Large intestine (tissue), 3 donors: Measurements from ENCODE around the gene PALLD. TPM values are rescaled to one million over a fixed set of nuclear protein-coding genes. Genes with fewer than 3 reads are reported as not detected.

Experiments
- DNase-seq, 2 donors: peaks; one replicate each; pipeline versions ENCODE4 v3.0.0 to v3.0.0-alpha.2; 2013
- H3K27ac ChIP-seq: one replicate; pipeline ENCODE4 v1.5.1; 2013; ENCODE audit warnings: low read length
- H3K27me3 ChIP-seq: 2 replicates; pipeline ENCODE4 v1.6.1; 2013; ENCODE audit warnings: low read length; ENCODE audit not compliant: control insufficient read depth, insufficient read depth
- H3K36me3 ChIP-seq: 2 replicates; pipeline ENCODE4 v1.6.1; 2013; ENCODE audit warnings: low read length; ENCODE audit not compliant: control insufficient read depth, insufficient read depth
- H3K4me1 ChIP-seq: one replicate; pipeline ENCODE4 v1.6.1; 2013; ENCODE audit warnings: low read length; ENCODE audit not compliant: control insufficient read depth, insufficient read depth
- H3K4me3 ChIP-seq: one replicate; pipeline ENCODE4 v1.5.1; 2013; ENCODE audit warnings: low read length
- H3K9me3 ChIP-seq: one replicate; pipeline ENCODE4 v1.6.1; 2013; ENCODE audit warnings: mild to moderate bottlenecking, low read depth, low read length, moderate library complexity; ENCODE audit not compliant: control insufficient read depth
- WGBS: methylation state at CpG from one replicate; pipeline ENCODE4 v1.1.5; 2013; ENCODE audit warnings: low lambda C conversion rate; ENCODE audit not compliant: insufficient coverage; 5-methylcytosine and 5-hydroxymethylcytosine counted together
- polyA plus RNA-seq: library from polyadenylated mRNA; unstranded; fragments of 120-200 nt; gene quantifications from one replicate; pipeline ENCODE4 v1.2.1, GENCODE V29; 2013

Gene PALLD
- polyA plus RNA-seq, 1 donor, result 59.7 TPM

DNA sequence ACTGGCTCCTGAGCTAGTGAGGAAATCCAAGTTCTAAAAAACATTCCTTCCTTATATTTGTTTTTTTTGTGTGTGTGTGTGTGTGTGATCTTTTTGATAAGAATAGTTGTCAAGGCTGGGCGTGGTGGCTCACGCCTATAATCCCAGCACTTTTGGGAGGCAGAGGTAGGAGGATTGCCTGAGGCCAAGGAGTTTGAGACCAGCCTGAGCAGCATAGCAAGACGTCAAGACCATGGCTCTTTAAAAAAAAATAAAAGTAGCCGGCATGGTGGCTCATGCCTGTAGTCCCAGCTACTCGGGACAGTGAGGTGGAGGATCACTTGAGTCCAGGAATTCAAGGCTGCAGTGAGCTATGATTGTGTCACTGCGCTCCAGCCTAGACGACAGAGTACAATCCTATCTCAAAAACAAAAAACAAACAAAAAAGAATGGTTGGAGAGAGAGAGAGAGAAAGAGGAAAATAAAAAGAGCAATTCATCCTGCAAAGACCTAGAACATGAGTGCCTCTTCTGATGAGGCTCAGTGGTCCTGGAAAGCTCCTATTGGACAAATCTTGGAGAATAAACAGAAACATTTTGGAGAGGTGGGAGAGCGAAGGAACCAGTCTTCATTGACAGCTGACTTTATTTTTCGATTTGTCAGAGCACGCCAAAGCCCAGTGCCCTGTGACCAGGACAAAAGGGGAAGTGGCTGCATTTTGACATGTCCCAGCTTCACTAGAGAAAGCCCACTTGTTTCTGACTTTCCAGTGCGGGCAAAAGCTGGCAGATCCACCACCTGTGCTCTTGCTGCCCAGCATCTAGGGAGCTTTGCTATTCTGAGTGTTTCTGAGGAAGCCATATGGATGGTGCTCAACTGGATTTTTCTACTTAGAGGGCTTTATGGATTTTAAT, 244.7 kb downstream of the PALLD start:
- no peaks in the 10 kb centered on the region for H3K36me3 ChIP-seq
- no peak overlapping the region for H3K4me3 ChIP-seq
- no peaks in the 10 kb centered on the region for H3K9me3 ChIP-seq
- no peaks in the 10 kb centered on the region for H3K27me3 ChIP-seq
- 58% methylated on average over 2 of the region's 11 CpGs for WGBS
- H3K4me1 ChIP-seq, result no peaks in the 10 kb centered on the region
- no peak for DNase-seq
- no peak overlapping the region for H3K27ac ChIP-seq

DNA sequence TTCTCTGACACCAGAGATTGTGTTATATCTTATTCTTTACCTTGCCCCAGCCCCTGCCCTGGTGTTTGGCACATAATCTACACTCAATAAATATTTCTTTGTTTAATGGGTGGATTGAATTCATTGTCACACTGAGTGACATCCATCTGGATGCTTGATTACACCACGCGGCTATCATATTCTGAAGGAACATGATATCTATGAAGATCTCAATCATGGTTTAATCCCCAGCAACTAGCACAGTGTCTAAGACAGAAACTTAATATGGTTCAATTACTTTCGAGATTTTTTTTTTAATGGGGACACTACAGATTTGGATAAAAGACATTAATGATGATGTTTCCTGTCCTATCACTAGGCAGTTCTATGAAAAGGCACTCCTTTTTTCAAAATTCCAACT, 246.3 kb downstream of the PALLD start:
- H3K4me1 ChIP-seq, result no peaks in the 10 kb centered on the region
- no peaks in the 10 kb centered on the region for H3K36me3 ChIP-seq
- no peak overlapping the region for H3K27ac ChIP-seq
- no peak overlapping the region for H3K4me3 ChIP-seq
- no peaks in the 10 kb centered on the region for H3K27me3 ChIP-seq
- DNase-seq, result no peak
- no CpG with 5 or more reads among the region's 3 CpGs for WGBS
- H3K9me3 ChIP-seq, result no peaks in the 10 kb centered on the region

DNA sequence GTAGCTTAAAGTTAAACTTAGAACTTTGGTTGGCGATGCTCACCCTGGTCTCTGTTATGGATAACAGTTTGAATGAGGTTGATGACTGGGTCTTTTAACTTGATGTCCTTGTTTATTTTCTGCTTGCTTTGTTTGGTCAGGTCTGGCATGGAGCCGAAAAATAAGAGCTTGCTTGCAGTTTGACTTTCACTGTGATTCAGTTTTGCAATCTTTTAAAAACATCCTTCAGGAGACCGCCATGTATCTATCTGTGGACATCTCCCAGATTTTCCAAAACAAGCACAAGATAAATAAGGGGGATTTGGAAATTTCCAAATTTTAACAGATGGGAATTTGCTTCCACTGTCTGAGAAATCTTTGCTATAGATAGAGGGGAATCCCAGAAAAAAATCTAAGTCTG, 246.7 kb downstream of the PALLD start:
- no peaks in the 10 kb centered on the region for H3K36me3 ChIP-seq
- no peak for DNase-seq
- 80% methylated on average over 1 of the region's 3 CpGs for WGBS
- no peaks in the 10 kb centered on the region for H3K4me1 ChIP-seq
- no peak overlapping the region for H3K27ac ChIP-seq
- no peaks in the 10 kb centered on the region for H3K27me3 ChIP-seq
- H3K9me3 ChIP-seq, result no peaks in the 10 kb centered on the region
- no peak overlapping the region for H3K4me3 ChIP-seq

DNA sequence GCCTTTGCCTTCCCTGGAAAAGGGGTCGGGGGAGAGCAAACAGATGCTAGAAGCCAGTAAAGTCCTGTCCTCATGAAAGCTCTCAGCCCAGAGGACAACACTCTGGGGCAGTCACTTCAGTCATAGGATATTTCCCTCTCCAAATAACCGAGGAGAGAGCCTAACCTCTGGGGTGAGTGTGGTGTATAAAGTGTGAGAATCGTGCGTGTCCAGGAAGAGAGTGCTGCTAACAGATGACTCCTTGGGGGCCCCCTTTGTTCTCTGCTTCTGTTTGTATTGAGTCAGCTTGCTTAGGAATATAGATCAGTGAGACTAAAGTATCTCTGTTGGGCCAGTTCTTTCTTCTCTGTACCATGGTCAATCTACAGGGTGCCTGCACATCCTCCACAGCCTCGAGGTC, 247.2 kb downstream of the PALLD start:
- no peak overlapping the region for H3K4me3 ChIP-seq
- no peaks in the 10 kb centered on the region for H3K4me1 ChIP-seq
- H3K36me3 ChIP-seq, result no peaks in the 10 kb centered on the region
- WGBS, result no CpG with 5 or more reads among the region's 5 CpGs
- no peak overlapping the region for H3K27ac ChIP-seq
- no peaks in the 10 kb centered on the region for H3K9me3 ChIP-seq
- no peaks in the 10 kb centered on the region for H3K27me3 ChIP-seq
- DNase-seq, result peak in 1 of 2 donors; percentile 3

DNA sequence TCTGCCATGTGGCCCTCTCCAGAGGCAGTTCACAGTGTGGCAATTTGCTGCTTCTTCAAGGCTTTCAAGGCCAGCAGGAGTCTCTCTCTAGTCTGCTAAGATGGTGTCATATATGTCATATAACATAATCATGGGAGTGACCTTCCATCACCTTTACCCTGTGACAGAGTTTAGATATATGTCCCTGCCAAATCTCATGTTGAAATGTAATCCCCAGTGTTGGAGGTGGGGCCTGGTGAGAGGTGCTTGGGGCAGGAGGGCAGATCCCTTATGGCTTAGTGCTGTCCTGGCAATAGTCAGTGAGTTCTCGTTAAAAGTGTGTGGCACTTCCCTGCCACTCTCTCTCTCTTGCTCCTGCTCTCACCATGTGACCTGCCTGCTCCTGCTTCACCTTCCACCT, 252.0 kb downstream of the PALLD start:
- Histone ChIP-seq H3K27ac (no peak overlapping the region), H3K9me3 (no peaks in the 10 kb centered on the region), H3K36me3 (no peaks in the 10 kb centered on the region), H3K4me3 (no peak overlapping the region), H3K27me3 (no peaks in the 10 kb centered on the region), H3K4me1 (no peaks in the 10 kb centered on the region)
- DNase-seq, result no peak
- no CpG with 5 or more reads among the region's 1 CpG for WGBS

DNA sequence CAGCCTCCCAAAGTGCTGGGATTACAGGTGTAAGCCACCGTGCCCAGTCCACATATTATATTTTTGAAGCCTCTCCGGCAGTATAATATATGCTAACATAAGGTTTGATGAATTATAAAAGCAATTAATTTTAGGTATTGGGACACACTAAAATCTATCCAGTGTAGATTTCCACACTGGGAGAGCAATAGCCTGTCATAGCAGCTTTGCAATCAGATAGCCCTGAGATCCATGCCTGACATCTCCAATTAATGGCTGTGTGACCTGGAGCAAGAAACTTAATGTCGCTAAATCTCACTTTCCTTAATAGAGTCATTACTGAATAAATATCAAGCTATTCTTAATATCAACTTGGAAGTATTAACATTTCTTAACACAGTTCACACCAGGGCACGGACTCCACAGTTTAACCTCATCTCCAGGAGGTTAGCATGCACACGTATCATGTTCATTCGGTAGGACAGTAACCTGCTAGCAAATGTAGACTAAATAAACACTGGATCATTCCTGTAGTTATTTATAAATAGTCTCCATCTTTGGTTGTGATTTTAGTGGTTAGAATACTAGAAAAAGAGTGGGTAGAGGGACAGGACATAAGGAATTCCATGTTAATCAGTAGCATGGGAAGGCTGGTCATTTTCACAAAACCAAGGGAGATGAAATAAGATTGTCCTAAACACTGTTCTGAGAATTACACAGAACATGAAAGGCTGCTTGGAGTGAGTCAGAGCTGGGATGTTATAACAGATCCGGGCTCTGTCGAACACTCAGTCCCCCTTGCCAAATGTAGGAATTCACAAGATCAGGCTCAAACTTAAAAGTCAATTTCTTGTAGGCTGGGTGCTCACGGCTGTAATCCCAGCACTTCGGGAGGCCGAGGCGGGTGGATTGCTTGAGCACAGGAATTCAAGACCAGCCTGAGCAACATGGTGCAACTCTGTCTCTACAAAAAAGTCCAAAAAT, 254.7 kb downstream of the PALLD start:
- WGBS, result no CpG with 5 or more reads among the region's 12 CpGs
- no peak overlapping the region for H3K27ac ChIP-seq
- no peak for DNase-seq

DNA sequence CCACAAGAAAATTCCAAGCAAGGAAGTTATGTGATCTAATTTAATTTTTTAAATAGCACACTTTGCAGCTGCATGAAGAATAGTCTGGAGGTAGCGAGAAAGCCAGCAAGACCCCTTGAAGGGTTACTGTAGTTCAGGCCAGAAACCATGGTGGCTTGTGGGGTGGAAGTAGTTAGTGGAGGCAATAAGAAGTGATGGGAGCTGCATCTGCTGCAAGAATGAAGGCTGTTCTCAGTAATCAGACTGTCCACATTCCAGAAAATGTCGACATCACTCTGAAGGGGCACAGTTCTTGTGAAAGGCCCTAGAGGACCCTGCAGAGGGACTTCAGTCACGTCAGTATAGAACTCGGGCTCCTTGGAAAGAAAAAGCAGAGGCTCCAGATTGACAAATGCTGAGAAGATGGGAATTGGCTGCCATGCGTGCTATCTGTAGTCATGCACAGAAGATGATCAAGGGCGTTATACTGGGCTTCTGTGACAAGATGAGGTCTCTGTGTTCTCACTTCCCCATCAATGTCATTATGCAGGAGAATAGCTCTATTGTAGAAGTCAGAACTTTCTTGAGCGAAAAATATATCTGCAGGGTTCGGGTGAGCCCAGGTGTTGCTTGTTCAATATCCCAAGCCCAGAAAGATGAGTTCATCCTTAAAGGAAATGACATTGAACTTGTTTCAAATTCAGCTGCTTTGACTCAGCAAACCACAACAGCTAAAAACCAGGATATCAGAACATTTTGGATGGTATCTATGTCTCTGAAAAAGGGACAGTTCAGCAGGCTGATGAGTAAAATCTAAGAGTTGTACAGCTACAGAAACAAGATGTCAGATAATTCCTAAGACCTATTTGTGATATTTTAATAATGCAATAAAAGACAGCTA, 259.0 kb downstream of the PALLD start:
- no peaks in the 10 kb centered on the region for H3K27me3 ChIP-seq
- WGBS, result no CpG with 5 or more reads among the region's 8 CpGs
- H3K36me3 ChIP-seq, result no peaks in the 10 kb centered on the region
- no peak overlapping the region for H3K4me3 ChIP-seq
- DNase-seq, result no peak
- H3K27ac ChIP-seq, result no peak overlapping the region
- no peaks in the 10 kb centered on the region for H3K4me1 ChIP-seq
- H3K9me3 ChIP-seq, result no peaks in the 10 kb centered on the region

More for the DNA sequence above, 254.7 kb downstream of the PALLD start:
- no peaks in the 10 kb centered on the region for H3K4me1 ChIP-seq
- no peaks in the 10 kb centered on the region for H3K36me3 ChIP-seq
- no peaks in the 10 kb centered on the region for H3K27me3 ChIP-seq
- H3K9me3 ChIP-seq, result no peaks in the 10 kb centered on the region
- no peak overlapping the region for H3K4me3 ChIP-seq

DNA sequence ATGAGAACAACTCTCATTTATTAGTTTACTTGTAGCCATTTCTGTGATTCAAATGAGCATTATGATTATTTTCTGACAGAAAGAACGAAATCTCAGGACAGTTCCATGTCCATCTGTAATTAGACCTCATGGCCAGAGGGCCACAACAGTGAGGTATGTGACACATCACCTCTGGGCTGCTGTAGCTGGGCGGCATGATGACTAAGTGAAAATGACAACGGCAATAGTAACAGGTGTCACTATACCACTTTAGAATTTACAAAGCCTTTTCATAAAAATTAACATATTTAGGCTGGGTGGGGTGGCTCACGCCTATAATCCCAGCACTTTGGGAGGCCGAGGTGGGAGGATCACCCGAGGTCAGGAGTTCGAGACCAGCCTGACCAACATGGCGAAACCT, 260.6 kb downstream of the PALLD start:
- no peak overlapping the region for H3K4me3 ChIP-seq
- H3K36me3 ChIP-seq, result no peaks in the 10 kb centered on the region
- DNase-seq, result no peak
- no peak overlapping the region for H3K27ac ChIP-seq
- WGBS, result 90% methylated on average over 3 of the region's 8 CpGs
- no peaks in the 10 kb centered on the region for H3K4me1 ChIP-seq
- H3K9me3 ChIP-seq, result no peaks in the 10 kb centered on the region
- no peaks in the 10 kb centered on the region for H3K27me3 ChIP-seq

DNA sequence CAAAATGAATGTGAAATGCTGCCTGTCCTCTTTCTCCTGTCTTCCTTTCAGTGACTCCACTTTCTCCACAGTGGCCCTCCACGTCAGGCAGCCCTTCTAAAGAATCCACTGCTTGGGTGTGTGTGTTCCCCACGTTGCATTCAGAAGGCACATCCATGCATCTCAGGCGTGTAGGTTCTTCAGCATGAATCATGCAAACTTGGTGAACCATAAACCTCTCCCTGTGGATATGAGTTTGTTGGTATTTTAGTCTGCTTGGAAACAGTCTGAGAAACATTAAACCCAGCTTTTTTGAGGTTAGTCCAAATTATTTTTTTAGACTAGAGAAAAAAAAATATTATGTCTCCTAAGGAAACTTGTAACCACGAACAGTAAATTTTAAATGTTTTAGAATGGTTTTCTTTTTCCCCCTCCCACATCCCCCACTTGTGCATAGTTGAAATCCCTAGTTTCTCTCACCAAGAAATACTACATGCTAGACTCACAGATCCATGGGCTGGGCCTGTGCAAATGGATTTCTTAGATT, 261.6 kb downstream of the PALLD start:
- WGBS, result no CpG with 5 or more reads among the region's 4 CpGs
- H3K27me3 ChIP-seq, result no peaks in the 10 kb centered on the region
- H3K9me3 ChIP-seq, result no peaks in the 10 kb centered on the region
- no peaks in the 10 kb centered on the region for H3K36me3 ChIP-seq
- H3K27ac ChIP-seq, result no peak overlapping the region
- no peak overlapping the region for H3K4me3 ChIP-seq
- no peaks in the 10 kb centered on the region for H3K4me1 ChIP-seq
- DNase-seq, result no peak
